ENCODE results near the gene ATP1A1. TPM values are rescaled to one million over a fixed set of nuclear protein-coding genes. Genes with fewer than 3 reads are reported as not detected.

ATP1A1 gene
- total RNA-seq, 1 experiment from 2014 or later = 239 TPM

- Histone ChIP-seq H2AK5ac (ENCODE audit: insufficient read length, low read length) (no peak overlapping the region), H3K4ac (ENCODE audit: low read depth, low read length) (no peak overlapping the region), H3K23ac (ENCODE audit: insufficient read length, low read depth, low read length) (no peak overlapping the region), H3K27ac (ENCODE audit: insufficient read length, low read depth, low read length) (no peak overlapping the region), H3K9me3 (ENCODE audit: control insufficient read depth, low read depth, low read length) (no peaks in the 10 kb centered on the region), H3T11ph (ENCODE audit: low read length) (no peak overlapping the region), H2BK120ac (ENCODE audit: low read depth, low read length, poor library complexity, severe bottlenecking) (no peak overlapping the region), H3K79me2 (ENCODE audit: insufficient read depth, low read length) (no peaks in the 10 kb centered on the region), H3K56ac (ENCODE audit: insufficient read length, low read depth, low read length) (no peak overlapping the region), H3K27me3 (ENCODE audit: insufficient read depth, low read length) (no peaks in the 10 kb centered on the region), H2BK5ac (ENCODE audit: insufficient read length, low read length) (no peak overlapping the region), H3K4me1 (ENCODE audit: insufficient read depth, low read length) (no peaks in the 10 kb centered on the region), H2BK15ac (ENCODE audit: low read depth, low read length) (no peak overlapping the region), H3K14ac (ENCODE audit: insufficient read depth, low read length) (no peak overlapping the region), H3K23me2 (ENCODE audit: insufficient read length, low read depth, low read length, poor library complexity, severe bottlenecking) (no peaks in the 10 kb centered on the region), H2AFZ (ENCODE audit: low read length) (no peak overlapping the region), H2BK20ac (ENCODE audit: low read depth, low read length, poor library complexity, severe bottlenecking) (no peak overlapping the region), H3K18ac (ENCODE audit: insufficient read length, low read depth, low read length) (no peak overlapping the region), H3K4me2 (ENCODE audit: insufficient read depth, insufficient read length, low read length) (no peak overlapping the region), H2BK12ac (ENCODE audit: insufficient read length, low read depth, low read length) (no peak overlapping the region), H3K79me1 (ENCODE audit: insufficient read depth, low read depth, low read length, poor library complexity, severe bottlenecking) (no peaks in the 10 kb centered on the region), H3K9ac (ENCODE audit: extremely low read depth, insufficient read length, low read length) (no peak overlapping the region), H4K5ac (ENCODE audit: insufficient read length, low read depth, low read length) (no peak overlapping the region), H4K8ac (replicated peaks; ENCODE audit: insufficient read length, low read depth, low read length) (no peak overlapping the region), H4K20me1 (ENCODE audit: control insufficient read depth, insufficient read depth, insufficient read length) (no peaks in the 10 kb centered on the region), H4K91ac (ENCODE audit: insufficient read length, low read depth, low read length) (no peak overlapping the region)
- no peaks in the 10 kb centered on the region for H3K9me3 Mint-ChIP-seq
- TF ChIP-seq CTCF (conservative IDR thresholded peaks at IDR 0.05) = no peak
- WGBS (ENCODE audit: extremely low coverage, insufficient read length, low lambda C conversion rate) = no CpG with 5 or more reads among the region's 1 CpG
- H3K4me1 Mint-ChIP-seq = peaks cover 3 to 4% of the 10 kb centered on the region in 2 experiments; a peak in 2 of 4 replicates
- H3K36me3 Mint-ChIP-seq (ENCODE audit: insufficient read depth in 1 of 3, low read depth in 3 of 3) = no peaks in the 10 kb centered on the region
- H3K4me3 Mint-ChIP-seq = no peak overlapping the region
- no peak overlapping the region for H3K27ac Mint-ChIP-seq
- DNase-seq = no peak
- no peaks in the 10 kb centered on the region for H3K27me3 Mint-ChIP-seq (ENCODE audit: low read depth)
These were observed 46.6 kb upstream of the ATP1A1 start for GRCh38 chr1:116326486-116326885.

Measured in H9 (cell line).